ENCODE data around the gene IL1F10.

Gene IL1F10

DNA sequence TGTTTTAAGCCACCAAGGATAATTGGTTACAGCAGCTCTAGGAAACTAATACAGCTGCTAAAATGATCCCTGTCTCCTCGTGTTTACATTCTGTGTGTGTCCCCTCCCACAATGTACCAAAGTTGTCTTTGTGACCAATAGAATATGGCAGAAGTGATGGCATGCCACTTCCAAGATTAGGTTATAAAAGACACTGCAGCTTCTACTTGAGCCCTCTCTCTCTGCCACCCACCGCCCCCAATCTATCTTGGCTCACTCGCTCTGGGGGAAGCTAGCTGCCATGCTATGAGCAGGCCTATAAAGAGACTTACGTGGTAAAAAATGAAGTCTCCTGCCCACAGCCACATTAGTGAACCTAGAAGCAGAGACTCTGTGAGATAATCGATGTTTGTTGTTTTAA lies 3.5 kb upstream of the IL1F10 start:
- TF ChIP-seq, protein P1, sequence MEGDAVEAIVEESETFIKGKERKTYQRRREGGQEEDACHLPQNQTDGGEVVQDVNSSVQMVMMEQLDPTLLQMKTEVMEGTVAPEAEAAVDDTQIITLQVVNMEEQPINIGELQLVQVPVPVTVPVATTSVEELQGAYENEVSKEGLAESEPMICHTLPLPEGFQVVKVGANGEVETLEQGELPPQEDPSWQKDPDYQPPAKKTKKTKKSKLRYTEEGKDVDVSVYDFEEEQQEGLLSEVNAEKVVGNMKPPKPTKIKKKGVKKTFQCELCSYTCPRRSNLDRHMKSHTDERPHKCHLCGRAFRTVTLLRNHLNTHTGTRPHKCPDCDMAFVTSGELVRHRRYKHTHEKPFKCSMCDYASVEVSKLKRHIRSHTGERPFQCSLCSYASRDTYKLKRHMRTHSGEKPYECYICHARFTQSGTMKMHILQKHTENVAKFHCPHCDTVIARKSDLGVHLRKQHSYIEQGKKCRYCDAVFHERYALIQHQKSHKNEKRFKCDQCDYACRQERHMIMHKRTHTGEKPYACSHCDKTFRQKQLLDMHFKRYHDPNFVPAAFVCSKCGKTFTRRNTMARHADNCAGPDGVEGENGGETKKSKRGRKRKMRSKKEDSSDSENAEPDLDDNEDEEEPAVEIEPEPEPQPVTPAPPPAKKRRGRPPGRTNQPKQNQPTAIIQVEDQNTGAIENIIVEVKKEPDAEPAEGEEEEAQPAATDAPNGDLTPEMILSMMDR (IDR thresholded peaks at IDR 0.05; ENCODE audit: insufficient read depth, low read length, poor library complexity, severe bottlenecking) = no peak
- DNase-seq (ENCODE audit: extremely low read depth, insufficient read length) = no peak
- no peak overlapping the region for H3K4me3 ChIP-seq (replicated peaks; ENCODE audit: low read depth, low read length)
- no peaks in the 10 kb centered on the region; the same call in 1 of the 2 replicates for H3K27me3 ChIP-seq (replicated peaks; ENCODE audit: control insufficient read depth, insufficient read depth, low read length)
- H3K36me3 ChIP-seq (ENCODE audit: control insufficient read depth, insufficient read depth, low read length) = no peaks in the 10 kb centered on the region

DNA sequence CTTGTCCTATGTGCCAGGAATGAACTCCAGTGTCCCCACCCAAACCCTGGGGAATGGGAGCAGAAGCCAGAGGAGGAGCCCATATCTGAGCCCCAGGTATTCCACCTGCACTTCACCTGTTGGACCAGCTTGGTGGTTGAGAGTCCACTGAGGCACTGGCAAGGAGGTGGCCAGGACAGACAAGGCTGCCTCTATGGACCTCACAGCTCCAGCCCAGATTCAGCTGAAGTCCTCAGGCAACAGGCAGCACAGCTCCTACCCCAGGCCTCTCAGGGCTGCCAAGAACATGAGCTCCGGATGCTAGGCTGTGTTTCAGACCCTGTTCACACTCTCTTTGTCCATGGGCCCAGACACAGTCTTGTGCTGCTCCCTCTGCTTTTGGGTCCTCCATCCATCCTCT lies 2.9 kb upstream of the IL1F10 start:
- no peak for DNase-seq (ENCODE audit: extremely low read depth, insufficient read length)
- Histone ChIP-seq H3K4me3 (replicated peaks; ENCODE audit: low read depth, low read length) (no peak overlapping the region), H3K27me3 (replicated peaks; ENCODE audit: control insufficient read depth, insufficient read depth, low read length) (no peaks in the 10 kb centered on the region; the same call in 1 of the 2 replicates), H3K36me3 (ENCODE audit: control insufficient read depth, insufficient read depth, low read length) (no peaks in the 10 kb centered on the region)
- TF ChIP-seq, protein P1 (IDR thresholded peaks at IDR 0.05; ENCODE audit: insufficient read depth, low read length, poor library complexity, severe bottlenecking) = no peak

DNA sequence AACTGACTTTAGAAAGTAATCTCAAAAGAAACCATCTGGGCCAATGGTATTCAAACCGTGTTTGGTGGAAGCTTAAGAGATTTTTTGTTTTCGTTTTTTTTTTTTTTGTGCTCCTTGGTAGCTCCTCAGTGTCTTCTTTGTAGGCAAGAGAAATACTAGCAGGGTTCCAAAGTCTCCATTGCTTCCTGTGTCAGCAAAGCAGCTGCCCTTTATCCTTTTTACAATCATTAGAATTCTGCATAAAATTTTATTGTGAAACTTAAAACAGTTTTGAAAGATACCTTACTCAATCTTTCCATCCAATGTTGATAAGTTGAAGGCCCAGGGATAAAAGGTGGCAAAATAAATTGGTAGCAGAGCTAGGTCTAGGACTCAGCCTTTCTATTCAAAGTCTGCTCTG lies 479 bp downstream of the IL1F10 start:
- TF ChIP-seq, protein P1 (IDR thresholded peaks at IDR 0.05; ENCODE audit: insufficient read depth, low read length, poor library complexity, severe bottlenecking) = no peak
- Histone ChIP-seq H3K36me3 (ENCODE audit: control insufficient read depth, insufficient read depth, low read length) (no peaks in the 10 kb centered on the region), H3K27me3 (replicated peaks; ENCODE audit: control insufficient read depth, insufficient read depth, low read length) (no peaks in the 10 kb centered on the region), H3K4me3 (replicated peaks; ENCODE audit: low read depth, low read length) (no peak overlapping the region)
- no peak for DNase-seq (ENCODE audit: extremely low read depth, insufficient read length)

DNA sequence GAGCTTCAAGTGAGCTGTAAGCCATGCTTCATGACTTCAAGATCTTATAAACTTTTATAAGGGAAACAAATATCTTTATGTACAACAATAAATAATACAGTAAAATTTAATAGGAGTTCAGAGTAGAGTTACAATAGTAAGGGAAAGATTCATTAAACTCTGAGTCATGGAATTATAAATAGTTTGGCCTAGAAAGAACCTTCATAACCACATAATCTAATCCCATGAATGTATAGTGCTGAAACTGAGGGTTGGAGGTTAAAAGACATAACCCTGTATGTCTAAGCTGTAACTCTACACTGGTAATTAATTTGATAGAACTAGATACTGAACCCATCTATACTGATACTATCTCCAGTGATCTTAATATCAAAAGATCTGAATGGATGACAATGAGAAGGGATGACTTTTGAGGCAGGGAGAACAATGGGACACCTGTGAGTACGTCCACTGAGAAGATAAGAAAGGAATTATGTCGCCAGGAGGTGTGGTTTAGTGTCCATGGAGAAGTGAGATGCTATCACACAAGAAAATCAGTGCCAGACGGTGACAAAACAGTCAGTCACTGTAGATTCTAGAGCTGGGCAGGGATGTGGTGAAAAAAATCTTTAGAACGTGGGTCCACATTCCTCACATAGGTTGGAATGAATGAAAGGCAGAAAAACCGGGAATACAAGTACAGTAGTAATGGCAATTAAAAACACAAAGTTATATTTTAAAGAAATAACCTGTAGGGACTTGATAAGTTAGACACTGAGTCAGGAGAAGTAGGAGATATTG lies 1.1 kb downstream of the IL1F10 start:
- TF ChIP-seq, protein P1 (IDR thresholded peaks at IDR 0.05; ENCODE audit: insufficient read depth, low read length, poor library complexity, severe bottlenecking) = no peak
- no peaks in the 10 kb centered on the region for H3K27me3 ChIP-seq (replicated peaks; ENCODE audit: control insufficient read depth, insufficient read depth, low read length)
- no peak for DNase-seq (ENCODE audit: extremely low read depth, insufficient read length)
- H3K4me3 ChIP-seq (replicated peaks; ENCODE audit: low read depth, low read length) = no peak overlapping the region
- H3K36me3 ChIP-seq (ENCODE audit: control insufficient read depth, insufficient read depth, low read length) = no peaks in the 10 kb centered on the region

DNA sequence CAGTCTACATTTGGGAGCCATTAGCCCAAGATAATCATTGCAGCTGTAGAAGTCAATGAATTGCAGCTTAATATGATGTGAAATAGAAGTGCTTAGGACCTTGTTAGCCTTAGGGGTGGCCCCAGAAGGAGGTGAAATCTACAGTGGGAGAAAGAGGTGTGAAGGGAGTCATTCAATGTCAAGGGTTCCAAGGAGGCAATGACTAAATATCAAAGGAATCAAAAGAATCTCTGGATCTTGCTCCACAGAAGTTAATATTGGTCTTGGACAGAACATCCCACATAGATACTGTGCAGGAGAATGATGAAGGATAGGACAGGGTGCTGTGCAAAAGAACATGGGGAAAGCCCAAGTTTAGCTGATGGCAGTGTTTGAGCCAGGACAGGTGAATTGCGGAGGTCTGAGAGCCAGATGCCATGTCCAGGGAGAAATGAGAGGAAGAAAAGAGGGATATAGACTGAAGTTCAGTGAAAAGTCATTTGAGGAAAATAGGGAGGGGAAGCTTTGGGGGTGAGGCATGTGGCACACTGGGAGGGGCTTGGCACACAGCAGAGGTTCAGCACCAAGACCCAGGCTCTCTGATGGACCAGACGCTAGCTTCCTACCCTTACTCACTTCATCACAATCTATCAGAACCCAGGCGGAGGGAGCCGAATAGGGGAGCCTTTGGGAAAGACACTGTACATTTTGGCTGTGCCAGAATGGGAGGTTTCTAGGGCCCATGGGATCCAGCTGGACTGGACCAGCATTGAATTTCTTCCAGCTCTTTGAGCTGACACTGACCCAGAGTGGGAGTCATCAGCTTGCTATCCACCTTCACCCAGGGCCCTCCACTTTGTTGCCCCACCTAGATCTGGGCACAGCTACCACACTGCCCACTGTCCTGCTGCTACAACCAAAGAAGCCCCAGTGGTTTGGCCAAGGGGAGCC lies 2.2 kb downstream of the IL1F10 start:
- TF ChIP-seq, protein P1 (IDR thresholded peaks at IDR 0.05; ENCODE audit: insufficient read depth, low read length, poor library complexity, severe bottlenecking) = no peak
- no peak for DNase-seq (ENCODE audit: extremely low read depth, insufficient read length)

More for the DNA sequence above, 2.2 kb downstream of the IL1F10 start:
- H3K36me3 ChIP-seq (ENCODE audit: control insufficient read depth, insufficient read depth, low read length) = no peaks in the 10 kb centered on the region
- no peaks in the 10 kb centered on the region for H3K27me3 ChIP-seq (replicated peaks; ENCODE audit: control insufficient read depth, insufficient read depth, low read length)
- no peak overlapping the region for H3K4me3 ChIP-seq (replicated peaks; ENCODE audit: low read depth, low read length)
